ENCODE data around the gene MAN1C1. TPM values are rescaled to one million over a fixed set of nuclear protein-coding genes. Genes with fewer than 3 reads are reported as not detected.

MAN1C1 gene
- total and polyA plus RNA-seq, 10 of the 15 experiments (the other 5 are each of a cell fraction or from before 2014, with no cell fraction given): 0.12 to 0.56 (median 0.22) TPM; not detected in 3

- no peak for TF ChIP-seq CBX3 (IDR thresholded peaks at IDR 0.05; ENCODE audit: borderline replicate concordance, low read depth)
- no peak for TF ChIP-seq BMI1 (IDR thresholded peaks at IDR 0.05; ENCODE audit: borderline replicate concordance)
- no peak for TF ChIP-seq CHD4 (IDR thresholded peaks at IDR 0.05)
- no peak for TF ChIP-seq KDM1A (IDR thresholded peaks at IDR 0.05; ENCODE audit: borderline replicate concordance)
- no peak for TF ChIP-seq CBX5 (IDR thresholded peaks at IDR 0.05; ENCODE audit: low read depth)
- TF ChIP-seq NFIC (IDR thresholded peaks at IDR 0.05; ENCODE audit: low read depth, low read length): no peak
- TF ChIP-seq, protein P1, sequence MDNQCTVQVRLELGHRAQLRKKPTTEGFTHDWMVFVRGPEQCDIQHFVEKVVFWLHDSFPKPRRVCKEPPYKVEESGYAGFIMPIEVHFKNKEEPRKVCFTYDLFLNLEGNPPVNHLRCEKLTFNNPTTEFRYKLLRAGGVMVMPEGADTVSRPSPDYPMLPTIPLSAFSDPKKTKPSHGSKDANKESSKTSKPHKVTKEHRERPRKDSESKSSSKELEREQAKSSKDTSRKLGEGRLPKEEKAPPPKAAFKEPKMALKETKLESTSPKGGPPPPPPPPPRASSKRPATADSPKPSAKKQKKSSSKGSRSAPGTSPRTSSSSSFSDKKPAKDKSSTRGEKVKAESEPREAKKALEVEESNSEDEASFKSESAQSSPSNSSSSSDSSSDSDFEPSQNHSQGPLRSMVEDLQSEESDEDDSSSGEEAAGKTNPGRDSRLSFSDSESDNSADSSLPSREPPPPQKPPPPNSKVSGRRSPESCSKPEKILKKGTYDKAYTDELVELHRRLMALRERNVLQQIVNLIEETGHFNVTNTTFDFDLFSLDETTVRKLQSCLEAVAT (IDR thresholded peaks at IDR 0.05): no peak
- no peak for TF ChIP-seq CHD2 (IDR thresholded peaks at IDR 0.05; ENCODE audit: borderline replicate concordance, low read depth, low read length)
These were observed 37.0 kb downstream of the MAN1C1 start (continued) for GRCh38 chr1:25653558-25653957.

DNA sequence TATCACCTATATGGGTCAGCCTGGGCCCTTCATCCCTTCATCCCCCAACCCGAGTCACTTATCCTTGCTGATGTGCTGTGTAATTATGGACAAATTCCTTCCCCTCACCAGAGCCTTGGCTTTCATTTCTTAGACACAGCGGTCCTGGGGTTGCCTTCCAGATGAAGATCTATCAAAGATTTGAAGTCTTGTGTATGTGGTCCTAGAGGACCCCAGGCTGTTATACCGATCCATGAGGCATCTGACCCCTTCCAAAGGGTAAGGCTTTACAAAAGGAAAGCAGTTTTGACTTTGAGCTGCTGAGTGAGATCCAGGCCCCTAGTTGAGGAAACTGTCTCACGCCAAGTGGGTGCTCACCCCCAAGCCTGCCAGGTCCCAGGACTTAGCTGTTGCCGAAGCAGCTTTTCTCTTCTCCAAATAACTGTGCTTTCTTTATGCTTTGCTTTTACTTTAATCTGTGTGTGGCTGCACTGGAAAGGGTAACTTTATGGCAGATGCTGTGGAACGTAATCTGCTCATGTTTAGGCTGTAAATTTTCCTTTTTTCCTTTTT, 37.6 kb downstream of the MAN1C1 start:
- WGBS (ENCODE audit: insufficient coverage, insufficient replicate concordance, low lambda C conversion rate, missing lambda C conversion rate): 46% methylated on average over 6 of the region's 6 CpGs
- RAD21 ChIA-PET (ENCODE audit: unreplicated experiment): no interaction called here
- H3K4me2 ChIP-seq (ENCODE audit: control insufficient read depth, insufficient read depth): no peak overlapping the region
- peaks cover 0 to 9% of the 10 kb centered on the region in 2 experiments; a peak in 3 of 4 replicates for H3K27me3 ChIP-seq (replicated peaks in 1 of 2; ENCODE audit: control insufficient read depth in 2 of 2, insufficient read depth in 2 of 2, low read length in 1 of 2)
- POLR2A ChIA-PET: no interaction called here
- no peak overlapping the region for H3K9ac ChIP-seq (ENCODE audit: control insufficient read depth, insufficient read depth, low read length)
- DNase-seq (ENCODE audit: low read depth, low spot score) (no peak), ATAC-seq (no peak), FAIRE-seq (no peak)
- H3K4me1 ChIP-seq (ENCODE audit: control insufficient read depth, insufficient read depth, low read length): no peaks in the 10 kb centered on the region
- intact Hi-C loops (cut with micrococcal nuclease; ENCODE audit: unreplicated experiment): no loop called here
- BruUV-seq (replicated peaks): no TSS peak
- no peak overlapping the region for H3K4me3 ChIP-seq
- SMC1A ChIA-PET (ENCODE audit: uncharacterized antibody, unreplicated experiment): interaction anchor here (0.6 kb wide), 1 partner anchor 36 kb away, joined by 3 read pairs; no protein-coding TSS in a partner anchor
- CTCF ChIA-PET: no interaction called here
- no peak overlapping the region for H3K27ac ChIP-seq (ENCODE audit: control insufficient read depth, insufficient read depth)
- H2AFZ ChIP-seq (ENCODE audit: control insufficient read depth, low read depth, low read length): no peak overlapping the region
- no peaks in the 10 kb centered on the region for H4K20me1 ChIP-seq (ENCODE audit: control insufficient read depth, insufficient read depth)
- H3K36me3 ChIP-seq (ENCODE audit: control insufficient read depth in 2 of 2, insufficient read depth in 2 of 2, low read length in 1 of 2): no peaks in the 10 kb centered on the region
- no peaks in the 10 kb centered on the region for H3K79me2 ChIP-seq (ENCODE audit: control insufficient read depth, insufficient read depth, low read length)
- no peaks in the 10 kb centered on the region for H3K9me3 ChIP-seq (replicated peaks; ENCODE audit: control insufficient read depth, insufficient read depth, low read length)
- in situ Hi-C loops (cut with MboI): no loop called here
- TF ChIP-seq SPI1 (IDR thresholded peaks at IDR 0.05; ENCODE audit: borderline replicate concordance, insufficient read depth, low read depth, low read length) (no peak), CEBPB (IDR thresholded peaks at IDR 0.05; ENCODE audit: borderline replicate concordance in 1 of 2, low read depth in 2 of 2, low read length in 2 of 2) (no peak), RFX5 (IDR thresholded peaks at IDR 0.05; ENCODE audit: low read depth, low read length) (no peak), ATF7 (IDR thresholded peaks at IDR 0.05; ENCODE audit: low read depth) (no peak), LARP7 (IDR thresholded peaks at IDR 0.05) (no peak), RELB (IDR thresholded peaks at IDR 0.05; ENCODE audit: low read depth) (no peak), BCLAF1 (IDR thresholded peaks at IDR 0.05) (no peak), CHD4 (IDR thresholded peaks at IDR 0.05) (no peak), IKZF1 (conservative IDR thresholded peaks at IDR 0.05) (no peak)

Measured in GM12878 (cell line).